Neutrophil (primary cell): ENCODE data around the gene SLC22A9.

Experiments used
- H3K27ac ChIP-seq: fragments of 200-600 bp; sonication (generic); 2 replicates; pipeline ENCODE4 v1.5.1; 2016; ENCODE audit warnings: mild to moderate bottlenecking, moderate library complexity
- H3K27me3 ChIP-seq: fragments of 200-600 bp; sonication (generic); 2 replicates; pipeline ENCODE4 v1.6.0; 2016; ENCODE audit warnings: mild to moderate bottlenecking
- H3K36me3 ChIP-seq: fragments of 200-600 bp; sonication (generic); 2 replicates; pipeline ENCODE4 v1.5.1; 2017
- H3K4me1 ChIP-seq, 2 experiments: fragments of 200-600 bp in 1 of 2; sonication (generic) in 1 of 2; 1 replicate in 1 of 2; 2 replicates in 1 of 2; pipeline versions ENCODE4 v1.5.1 to v1.6.1; 2013 to 2016; ENCODE audit warnings: low read depth in 1 of 2, low read length in 1 of 2, mild to moderate bottlenecking in 1 of 2, moderate library complexity in 1 of 2; ENCODE audit not compliant: control insufficient read depth in 1 of 2, insufficient read depth in 1 of 2
- H3K4me3 ChIP-seq, 2 experiments: fragments of 200-600 bp in 1 of 2; sonication (generic) in 1 of 2; 1 replicate in 1 of 2; 2 replicates in 1 of 2; pipeline ENCODE4 v1.5.1; 2013 to 2016; ENCODE audit warnings: low read depth in 1 of 2, low read length in 1 of 2, mild to moderate bottlenecking in 1 of 2, moderate library complexity in 1 of 2
- H3K9me3 ChIP-seq: fragments of 200-600 bp; sonication (generic); 2 replicates; pipeline ENCODE4 v1.5.1; 2016
- TF ChIP-seq, protein P1 (sequence below): fragments of 200-600 bp; sonication (generic); IDR thresholded peaks from 2 replicates; pipeline ENCODE4 v1.5.1; 2016; ENCODE audit warnings: antibody characterized with exemption

SLC22A9 gene

GRCh38 chr11:63395697-63396096 is 26.1 kb downstream of the SLC22A9 start:
- peaks cover 21% of the 10 kb centered on the region for H3K27me3 ChIP-seq

DNA sequence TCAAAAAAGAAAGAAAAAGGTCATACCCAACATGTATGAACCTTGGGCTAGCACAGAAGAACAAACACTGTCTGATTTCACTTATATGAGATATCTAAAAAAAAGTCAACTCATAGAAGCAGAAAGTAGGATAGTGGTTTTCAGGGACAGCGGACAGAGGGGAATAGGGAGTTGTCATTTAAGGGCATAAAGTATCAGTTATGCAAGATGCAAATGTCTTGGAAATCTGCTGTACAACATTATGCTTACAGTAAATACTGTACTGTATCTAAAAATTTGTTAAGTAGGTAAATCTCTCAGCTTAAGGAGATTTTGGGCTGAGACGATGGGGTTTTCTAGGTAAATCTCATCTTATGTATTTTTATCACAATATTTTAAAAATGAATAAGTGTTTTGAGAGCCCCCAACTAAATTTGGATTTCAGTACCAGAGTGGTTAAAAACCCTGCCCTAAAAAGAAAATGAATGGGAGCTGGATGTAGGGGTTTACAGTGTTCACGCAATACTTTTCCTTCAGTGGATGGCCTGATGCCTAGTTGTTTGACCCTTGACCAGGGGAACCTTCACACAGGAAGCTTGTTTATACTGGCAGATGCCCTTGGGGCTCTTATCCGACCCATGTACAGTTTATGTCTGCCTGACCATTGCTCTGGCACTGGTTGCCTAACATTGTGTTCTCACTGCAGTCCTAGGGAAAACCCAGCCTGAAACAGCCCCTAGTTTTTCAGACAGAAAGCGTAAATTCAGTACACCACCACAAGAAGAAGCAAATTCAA is 34.8 kb downstream of the SLC22A9 start:
- no peaks in the 10 kb centered on the region for H3K9me3 ChIP-seq
- TF ChIP-seq, protein P1, sequence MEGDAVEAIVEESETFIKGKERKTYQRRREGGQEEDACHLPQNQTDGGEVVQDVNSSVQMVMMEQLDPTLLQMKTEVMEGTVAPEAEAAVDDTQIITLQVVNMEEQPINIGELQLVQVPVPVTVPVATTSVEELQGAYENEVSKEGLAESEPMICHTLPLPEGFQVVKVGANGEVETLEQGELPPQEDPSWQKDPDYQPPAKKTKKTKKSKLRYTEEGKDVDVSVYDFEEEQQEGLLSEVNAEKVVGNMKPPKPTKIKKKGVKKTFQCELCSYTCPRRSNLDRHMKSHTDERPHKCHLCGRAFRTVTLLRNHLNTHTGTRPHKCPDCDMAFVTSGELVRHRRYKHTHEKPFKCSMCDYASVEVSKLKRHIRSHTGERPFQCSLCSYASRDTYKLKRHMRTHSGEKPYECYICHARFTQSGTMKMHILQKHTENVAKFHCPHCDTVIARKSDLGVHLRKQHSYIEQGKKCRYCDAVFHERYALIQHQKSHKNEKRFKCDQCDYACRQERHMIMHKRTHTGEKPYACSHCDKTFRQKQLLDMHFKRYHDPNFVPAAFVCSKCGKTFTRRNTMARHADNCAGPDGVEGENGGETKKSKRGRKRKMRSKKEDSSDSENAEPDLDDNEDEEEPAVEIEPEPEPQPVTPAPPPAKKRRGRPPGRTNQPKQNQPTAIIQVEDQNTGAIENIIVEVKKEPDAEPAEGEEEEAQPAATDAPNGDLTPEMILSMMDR: no peak

More at GRCh38 chr11:63395697-63396096, 26.1 kb downstream of the SLC22A9 start:
- Histone ChIP-seq H3K36me3 (no peaks in the 10 kb centered on the region), H3K4me3 (no peak overlapping the region), H3K4me1 (no peaks in the 10 kb centered on the region), H3K27ac (no peak overlapping the region), H3K9me3 (no peaks in the 10 kb centered on the region)
- TF ChIP-seq, protein P1: no peak

GRCh38 chr11:63405114-63405513 is 35.5 kb downstream of the SLC22A9 start:
- TF ChIP-seq, protein P1: no peak
- no peak overlapping the region for H3K27ac ChIP-seq
- no peaks in the 10 kb centered on the region for H3K36me3 ChIP-seq
- H3K27me3 ChIP-seq: peaks cover 15% of the 10 kb centered on the region
- H3K4me1 ChIP-seq: no peaks in the 10 kb centered on the region
- no peak overlapping the region for H3K4me3 ChIP-seq
- H3K9me3 ChIP-seq: no peaks in the 10 kb centered on the region

More for the DNA sequence above, 34.8 kb downstream of the SLC22A9 start:
- Histone ChIP-seq H3K27me3 (peaks cover 15% of the 10 kb centered on the region), H3K36me3 (no peaks in the 10 kb centered on the region), H3K4me1 (no peaks in the 10 kb centered on the region), H3K4me3 (no peak overlapping the region), H3K27ac (no peak overlapping the region)

GRCh38 chr11:63406458-63406857 is 36.9 kb downstream of the SLC22A9 start:
- TF ChIP-seq, protein P1: no peak
- H3K27ac ChIP-seq: no peak overlapping the region
- no peaks in the 10 kb centered on the region for H3K9me3 ChIP-seq
- no peaks in the 10 kb centered on the region for H3K36me3 ChIP-seq
- no peaks in the 10 kb centered on the region for H3K4me1 ChIP-seq
- H3K4me3 ChIP-seq: no peak overlapping the region
- peaks cover 15% of the 10 kb centered on the region for H3K27me3 ChIP-seq

- H3K36me3 ChIP-seq: no peaks in the 10 kb centered on the region
- TF ChIP-seq, protein P1: no peak
- H3K27me3 ChIP-seq: no peaks in the 10 kb centered on the region
These were observed 47.7 kb downstream of the SLC22A9 start for GRCh38 chr11:63417174-63417852.

More at GRCh38 chr11:63417174-63417852, 47.7 kb downstream of the SLC22A9 start:
- no peaks in the 10 kb centered on the region for H3K9me3 ChIP-seq
- no peak overlapping the region for H3K4me3 ChIP-seq
- H3K4me1 ChIP-seq: no peaks in the 10 kb centered on the region
- no peak overlapping the region for H3K27ac ChIP-seq
